Heart right ventricle (tissue), 16 donors: ENCODE data around the gene LYPD6. TPM values are rescaled to one million over a fixed set of nuclear protein-coding genes. Genes with fewer than 3 reads are reported as not detected.
"Not testable (repeated sequence)": the region's sequence is repeated elsewhere in the genome, so short reads cannot be mapped to it uniquely, and the experiment has no call there.

Experiments used
- ATAC-seq, 8 donors: fragments of 200-7000 bp; cut with Tn5 transposase; one replicate each; pipeline ENCODE4 v1.9.1; 2020; ENCODE audit warnings: mild to moderate bottlenecking in 8 of 8, moderate library complexity in 8 of 8, moderate number of reproducible peaks in 1 of 8
- DNase-seq, 2 donors: peaks; one replicate each; pipeline ENCODE4 v3.0.0-alpha.2; 2020
- H3K27ac ChIP-seq, 10 donors: fragments of 200-600 bp; sonication (generic) in 2 of 10; one replicate each; pipeline versions ENCODE4 v1.5.0 to v1.8.0; 2020 to 2022; ENCODE audit warnings: mild to moderate bottlenecking in 3 of 10
- H3K27me3 ChIP-seq, 7 donors: fragments of 200-600 bp; one replicate each; pipeline ENCODE4 v1.8.0; 2021 to 2022; ENCODE audit warnings: mild to moderate bottlenecking in 2 of 7
- H3K36me3 ChIP-seq, 9 donors: fragments of 200-600 bp; sonication (generic) in 1 of 9; one replicate each; pipeline versions ENCODE4 v1.5.0 to v1.8.0; 2020 to 2022; ENCODE audit warnings: mild to moderate bottlenecking in 2 of 9
- H3K4me1 ChIP-seq, 9 donors: fragments of 200-600 bp; sonication (generic) in 1 of 9; one replicate each; pipeline versions ENCODE4 v1.5.0 to v1.8.0; 2020 to 2022; ENCODE audit warnings: mild to moderate bottlenecking in 4 of 9
- H3K4me3 ChIP-seq, 10 donors: fragments of 200-600 bp; sonication (generic) in 2 of 10; one replicate each; pipeline versions ENCODE4 v1.5.0 to v1.8.0; 2020 to 2022; ENCODE audit warnings: mild to moderate bottlenecking in 7 of 10, moderate library complexity in 2 of 10
- H3K9me3 ChIP-seq, 11 donors: fragments of 200-600 bp in 10 of 11; sonication (generic) in 2 of 11; one replicate each; pipeline versions ENCODE4 v1.5.0 to v1.8.0; 2013 to 2022; ENCODE audit warnings: mild to moderate bottlenecking in 2 of 11, control low read depth in 1 of 11, moderate library complexity in 1 of 11
- WGBS, 2 donors: extraction: QIAGEN DNeasy Blood & Tissue Kit; methylation state at CpG; one replicate each; pipeline ENCODE4 v1.1.7; 2013; ENCODE audit warnings: inconsistent platforms in 1 of 2; 5-methylcytosine and 5-hydroxymethylcytosine counted together
- intact Hi-C, 10 donors: fragments of 100-400 bp; cut with DNase I; formaldehyde crosslinking; loops; one replicate each; pipeline versions ENCODE4 v1.11.1 to v1.14.2; 2022
- polyA plus RNA-seq, 2 donors: library from polyadenylated mRNA; stranded (reverse); fragments of 200-250 nt; gene quantifications; one replicate each; pipeline ENCODE4 v1.2.3, GENCODE V29; 2013
- total RNA-seq, 10 donors: library from RNA; stranded (reverse); fragmentation: NEBNext Ultra II Directional in 3 of 10; extraction: Animal tissue kit (Norgen Biotek cat#: 25700) in 3 of 10; gene quantifications; one replicate each; pipeline versions ENCODE4 v1.2.1 to v1.2.4, GENCODE V29; 2021 to 2023
- TF ChIP-seq, protein P1 (sequence below), 9 donors: fragments of 200-600 bp; sonication (generic) in 2 of 9; IDR thresholded peaks; one replicate each; pipeline versions ENCODE4 v1.5.0 to v1.8.0; 2021 to 2022; ENCODE audit warnings: antibody characterized with exemption in 9 of 9, mild to moderate bottlenecking in 5 of 9, moderate library complexity in 1 of 9
- donor health status: Arrhythmogenic right ventricular cardiomyopathy.
- donor health status: ischemic (EF 13 %, LVEDD 7.1; RV severe dilation, severe dysfunction).
- donor health status: healthy with polysubstance abuse.
- donor health status: DM: no; HTN: yes; CAD: no.
- donor health status: DM: no; HTN: no; CAD: no.
- donor health status: ischemic (EF 25% LVEDD 6.9; RV normal size, moderate dysfunction).
- donor health status: ischemic (EF 25% LVEDD 5.7; RV mildly dilated, moderate dysfunction).
- donor health status: healthy.
- donor health status: DM: yes; HTN: yes; CAD: no.
- donor health status: Ischemic cardiomyopathy.
- donor health status: ischemic (EF 35%, LVEDD 5.7; RV mildly dilated, moderate dysfunction).
- donor health status: nonischemic (EF 11% LVEDD 7.7; RV severe dilation, severe dysfunction).
- donor health status: DM: yes; HTN: yes; CAD: no.
- donor health status: PGD.
- donor health status: ischemic (EF 29% LVEDD 5.4; RV normal size, mild dysfunction).
- donor health status: nonischemic (EF 23%, LVEDD 6.1; RV moderate dilation, normal function).

The LYPD6 gene
- total and polyA plus RNA-seq, 12 donors: 0.06 to 0.55 (median 0.15) TPM; not detected in 1

DNA sequence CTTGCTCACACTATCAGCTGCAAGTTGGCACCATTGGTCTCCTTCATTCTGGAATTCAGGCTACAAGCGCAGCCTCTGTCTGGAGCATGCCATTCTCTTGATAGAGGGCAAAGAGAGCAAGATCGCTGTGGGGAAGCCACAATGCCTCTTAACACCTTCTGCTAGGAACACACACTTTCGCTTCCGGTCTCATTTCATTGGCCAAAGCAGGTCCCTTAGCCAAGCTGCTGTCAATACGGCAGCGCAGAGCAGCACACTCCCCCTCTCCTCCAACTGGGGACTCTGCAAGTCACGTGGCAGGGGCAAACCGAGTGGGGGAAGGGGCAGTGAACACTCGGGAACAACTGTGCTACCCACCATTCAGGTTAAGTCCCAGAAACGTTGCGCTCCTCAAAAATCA is 159.1 kb downstream of the LYPD6 start:
- TF ChIP-seq, protein P1, sequence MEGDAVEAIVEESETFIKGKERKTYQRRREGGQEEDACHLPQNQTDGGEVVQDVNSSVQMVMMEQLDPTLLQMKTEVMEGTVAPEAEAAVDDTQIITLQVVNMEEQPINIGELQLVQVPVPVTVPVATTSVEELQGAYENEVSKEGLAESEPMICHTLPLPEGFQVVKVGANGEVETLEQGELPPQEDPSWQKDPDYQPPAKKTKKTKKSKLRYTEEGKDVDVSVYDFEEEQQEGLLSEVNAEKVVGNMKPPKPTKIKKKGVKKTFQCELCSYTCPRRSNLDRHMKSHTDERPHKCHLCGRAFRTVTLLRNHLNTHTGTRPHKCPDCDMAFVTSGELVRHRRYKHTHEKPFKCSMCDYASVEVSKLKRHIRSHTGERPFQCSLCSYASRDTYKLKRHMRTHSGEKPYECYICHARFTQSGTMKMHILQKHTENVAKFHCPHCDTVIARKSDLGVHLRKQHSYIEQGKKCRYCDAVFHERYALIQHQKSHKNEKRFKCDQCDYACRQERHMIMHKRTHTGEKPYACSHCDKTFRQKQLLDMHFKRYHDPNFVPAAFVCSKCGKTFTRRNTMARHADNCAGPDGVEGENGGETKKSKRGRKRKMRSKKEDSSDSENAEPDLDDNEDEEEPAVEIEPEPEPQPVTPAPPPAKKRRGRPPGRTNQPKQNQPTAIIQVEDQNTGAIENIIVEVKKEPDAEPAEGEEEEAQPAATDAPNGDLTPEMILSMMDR (IDR thresholded peaks at IDR 0.05): no peak
- no peak for ATAC-seq
- no peaks in the 10 kb centered on the region for H3K4me1 ChIP-seq
- peaks cover 0 to 10% (median 0%) of the 10 kb centered on the region in 7 donors for H3K27me3 ChIP-seq
- no peaks in the 10 kb centered on the region for H3K36me3 ChIP-seq
- no peak overlapping the region for H3K27ac ChIP-seq
- intact Hi-C loops: no loop called here
- no peaks in the 10 kb centered on the region for H3K9me3 ChIP-seq
- H3K4me3 ChIP-seq: no peak overlapping the region
- DNase-seq: no peak
- WGBS, 2 donors: 47 to 57% methylated on average over 11 of the region's 11 CpGs

GRCh38 chr2:149490296-149490695 is 159.9 kb downstream of the LYPD6 start:
- WGBS, 2 donors: 23 to 28% methylated on average over 3 of the region's 3 CpGs
- no peak for DNase-seq
- Histone ChIP-seq H3K27me3 (peaks cover 0 to 6% (median 0%) of the 10 kb centered on the region in 7 donors), H3K36me3 (no peaks in the 10 kb centered on the region), H3K27ac (no peak overlapping the region), H3K9me3 (peaks cover 0 to 7% (median 0%) of the 10 kb centered on the region in 11 donors), H3K4me1 (no peaks in the 10 kb centered on the region), H3K4me3 (no peak overlapping the region)
- ATAC-seq: no peak
- intact Hi-C loops: no loop called here
- TF ChIP-seq, protein P1 (IDR thresholded peaks at IDR 0.05): no peak

GRCh38 chr2:149492923-149493322 is 162.5 kb downstream of the LYPD6 start:
- no peak for DNase-seq
- ATAC-seq: no peak
- Histone ChIP-seq H3K4me1 (no peaks in the 10 kb centered on the region), H3K27me3 (no peaks in the 10 kb centered on the region), H3K36me3 (no peaks in the 10 kb centered on the region), H3K9me3 (peaks cover 0 to 16% (median 0%) of the 10 kb centered on the region in 11 donors), H3K4me3 (no peak overlapping the region), H3K27ac (no peak overlapping the region)
- TF ChIP-seq, protein P1 (IDR thresholded peaks at IDR 0.05): no peak
- intact Hi-C loops: no loop called here
- WGBS, 2 donors: 85 to 89% methylated on average over 5 of the region's 5 CpGs

- H3K36me3 ChIP-seq, DNase-seq, intact Hi-C loops, H3K4me1 ChIP-seq, H3K27me3 ChIP-seq, H3K27ac ChIP-seq, H3K4me3 ChIP-seq, ATAC-seq: not testable (repeated sequence)
- 74 to 75% methylated on average over 1 of the region's 1 CpG for WGBS, 2 donors
- peaks cover 0 to 23% (median 0%) of the 10 kb centered on the region in 11 donors for H3K9me3 ChIP-seq
Observed at GRCh38 chr2:149499204-149499603, 168.8 kb downstream of the LYPD6 start.

DNA sequence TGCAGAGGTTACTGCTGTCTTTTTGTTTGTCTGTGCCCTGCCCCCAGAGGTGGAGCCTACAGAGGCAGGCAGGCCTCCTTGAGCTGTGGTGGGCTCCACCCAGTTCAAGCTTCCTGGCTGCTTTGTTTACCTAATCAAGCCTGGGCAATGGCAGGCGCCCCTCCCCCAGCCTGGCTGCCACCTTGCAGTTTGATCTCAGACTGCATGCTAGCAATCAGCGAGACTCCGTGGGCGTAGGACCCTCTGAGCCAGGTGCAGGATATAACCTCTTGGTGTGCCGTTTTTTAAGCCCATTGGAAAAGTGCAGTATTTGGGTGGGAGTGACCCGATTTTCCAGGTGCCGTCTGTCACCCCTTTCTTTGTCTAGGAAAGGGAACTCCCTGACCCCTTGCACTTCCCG is 176.4 kb downstream of the LYPD6 start:
- H3K4me3 ChIP-seq, H3K36me3 ChIP-seq, H3K9me3 ChIP-seq, ATAC-seq, H3K4me1 ChIP-seq, DNase-seq, intact Hi-C loops, H3K27me3 ChIP-seq, H3K27ac ChIP-seq: not testable (repeated sequence)
- WGBS, 2 donors: 72 to 73% methylated on average over 8 of the region's 8 CpGs
